H9 (cell line): ENCODE results near the gene ETFA. TPM values are rescaled to one million over a fixed set of nuclear protein-coding genes. Genes with fewer than 3 reads are reported as not detected.

Experiments
- DNase-seq: peaks from one replicate; pipeline ENCODE4 v3.0.0-alpha.2; 2017
- H2AFZ ChIP-seq: one replicate; pipeline ENCODE4 v1.6.1; 2013; ENCODE audit warnings: mild to moderate bottlenecking, low read length, control low read depth, moderate library complexity
- H2AK5ac ChIP-seq: 2 replicates; pipeline ENCODE4 v1.6.1; 2013; ENCODE audit warnings: low read length, control low read depth, mixed read lengths; ENCODE audit not compliant: insufficient read length
- H2BK120ac ChIP-seq: one replicate; pipeline ENCODE4 v1.6.1; 2013; ENCODE audit warnings: low read depth, mild to moderate bottlenecking, low read length, control low read depth, inconsistent platforms; ENCODE audit not compliant: poor library complexity, severe bottlenecking
- H2BK12ac ChIP-seq: 2 replicates; pipeline ENCODE4 v1.6.1; 2013; ENCODE audit warnings: low read length, control low read depth, mixed read lengths, low read depth; ENCODE audit not compliant: insufficient read length
- H2BK15ac ChIP-seq: 2 replicates; pipeline ENCODE4 v1.6.1; 2013; ENCODE audit warnings: low read depth, low read length, control low read depth
- H2BK20ac ChIP-seq: one replicate; pipeline ENCODE4 v1.6.1; 2013; ENCODE audit warnings: low read depth, mild to moderate bottlenecking, low read length, control low read depth, inconsistent platforms; ENCODE audit not compliant: poor library complexity, severe bottlenecking
- H2BK5ac ChIP-seq: 2 replicates; pipeline ENCODE4 v1.6.1; 2013; ENCODE audit warnings: low read length, control low read depth, mixed read lengths; ENCODE audit not compliant: insufficient read length
- H3K14ac ChIP-seq: 2 replicates; pipeline ENCODE4 v1.6.1; 2013; ENCODE audit warnings: low read length, control low read depth; ENCODE audit not compliant: insufficient read depth
- H3K18ac ChIP-seq: 2 replicates; pipeline ENCODE4 v1.6.1; 2013; ENCODE audit warnings: low read depth, mild to moderate bottlenecking, mixed read lengths, low read length, control low read depth; ENCODE audit not compliant: insufficient read length
- H3K23ac ChIP-seq: 2 replicates; pipeline ENCODE4 v1.6.1; 2013; ENCODE audit warnings: low read length, control low read depth, mixed read lengths, low read depth; ENCODE audit not compliant: insufficient read length
- H3K23me2 ChIP-seq: 2 replicates; pipeline ENCODE4 v1.6.1; 2013; ENCODE audit warnings: low read depth, mild to moderate bottlenecking, mixed read lengths, low read length, control low read depth; ENCODE audit not compliant: insufficient read length, poor library complexity, severe bottlenecking
- H3K27ac ChIP-seq: 2 replicates; pipeline ENCODE4 v1.5.1; 2013; ENCODE audit warnings: low read length, control low read depth, mixed read lengths, low read depth; ENCODE audit not compliant: insufficient read length
- H3K27me3 ChIP-seq: 2 replicates; pipeline ENCODE4 v1.6.1; 2013; ENCODE audit warnings: low read length, control low read depth, inconsistent platforms; ENCODE audit not compliant: insufficient read depth
- H3K4ac ChIP-seq: 2 replicates; pipeline ENCODE4 v1.6.1; 2013; ENCODE audit warnings: low read depth, mild to moderate bottlenecking, control low read depth, inconsistent platforms, low read length, moderate library complexity
- H3K4me1 ChIP-seq: 2 replicates; pipeline ENCODE4 v1.6.1; 2013; ENCODE audit warnings: low read length, control low read depth, inconsistent platforms; ENCODE audit not compliant: insufficient read depth
- H3K4me2 ChIP-seq: 2 replicates; pipeline ENCODE4 v1.6.1; 2013; ENCODE audit warnings: low read length, control low read depth, mixed read lengths; ENCODE audit not compliant: insufficient read length, insufficient read depth
- H3K56ac ChIP-seq: 2 replicates; pipeline ENCODE4 v1.6.1; 2013; ENCODE audit warnings: low read depth, mild to moderate bottlenecking, mixed read lengths, low read length, control low read depth; ENCODE audit not compliant: insufficient read length
- H3K79me1 ChIP-seq: 2 replicates; pipeline ENCODE4 v1.6.1; 2013; ENCODE audit warnings: low read depth, mild to moderate bottlenecking, moderate library complexity, low read length, control low read depth, inconsistent platforms; ENCODE audit not compliant: insufficient read depth, poor library complexity, severe bottlenecking
- H3K79me2 ChIP-seq: 2 replicates; pipeline ENCODE4 v1.6.1; 2013; ENCODE audit warnings: low read length, control low read depth, inconsistent platforms; ENCODE audit not compliant: insufficient read depth
- H3K9ac ChIP-seq: 2 replicates; pipeline ENCODE4 v1.6.1; 2013; ENCODE audit warnings: low read length, control low read depth, mixed read lengths; ENCODE audit not compliant: insufficient read length; ENCODE audit errors: extremely low read depth
- H3K9me3 ChIP-seq: one replicate; pipeline ENCODE4 v1.6.1; 2013; ENCODE audit warnings: low read depth, low read length, inconsistent platforms; ENCODE audit not compliant: control insufficient read depth
- H3T11ph ChIP-seq: one replicate; pipeline ENCODE4 v1.6.1; 2013; ENCODE audit warnings: mild to moderate bottlenecking, low read length, control low read depth, inconsistent platforms
- H4K20me1 ChIP-seq: one replicate; pipeline ENCODE4 v1.6.1; 2013; ENCODE audit not compliant: control insufficient read depth, insufficient read length, insufficient read depth
- H4K5ac ChIP-seq: 2 replicates; pipeline ENCODE4 v1.6.1; 2013; ENCODE audit warnings: low read depth, mild to moderate bottlenecking, mixed read lengths, low read length, control low read depth; ENCODE audit not compliant: insufficient read length
- H4K8ac ChIP-seq: replicated peaks from 2 replicates; pipeline ENCODE4 v1.6.1; 2013; ENCODE audit warnings: low read length, control low read depth, mixed read lengths, low read depth; ENCODE audit not compliant: insufficient read length
- H4K91ac ChIP-seq: 2 replicates; pipeline ENCODE4 v1.6.1; 2013; ENCODE audit warnings: low read depth, mild to moderate bottlenecking, moderate library complexity, mixed read lengths, low read length, control low read depth; ENCODE audit not compliant: insufficient read length
- H3K27ac Mint-ChIP-seq, 3 experiments: 2 replicates in 2 of 3; 3 replicates in 1 of 3; pipeline ENCODE4 v1.8.0; 2020 to 2021; ENCODE audit warnings: mixed read lengths in 3 of 3, mild to moderate bottlenecking in 1 of 3, moderate library complexity in 1 of 3
- H3K27me3 Mint-ChIP-seq: 2 replicates; pipeline ENCODE4 v1.8.0; 2021; ENCODE audit warnings: low read depth, mild to moderate bottlenecking, moderate library complexity, mixed read lengths
- H3K36me3 Mint-ChIP-seq, 3 experiments: 2 replicates in 2 of 3; 3 replicates in 1 of 3; pipeline ENCODE4 v1.8.0; 2020 to 2021; ENCODE audit warnings: low read depth in 3 of 3, mixed read lengths in 3 of 3; ENCODE audit not compliant: insufficient read depth in 1 of 3
- H3K4me1 Mint-ChIP-seq, 2 experiments: 2 replicates each; pipeline ENCODE4 v1.8.0; 2020; ENCODE audit warnings: mixed read lengths in 2 of 2
- H3K4me3 Mint-ChIP-seq, 2 experiments: 2 replicates in 1 of 2; 3 replicates in 1 of 2; pipeline ENCODE4 v1.8.0; 2020 to 2021; ENCODE audit warnings: mild to moderate bottlenecking in 2 of 2, mixed read lengths in 2 of 2, moderate library complexity in 1 of 2
- H3K9me3 Mint-ChIP-seq, 2 experiments: 2 replicates in 1 of 2; 3 replicates in 1 of 2; pipeline ENCODE4 v1.8.0; 2020; ENCODE audit warnings: mild to moderate bottlenecking in 2 of 2, mixed read lengths in 2 of 2, moderate library complexity in 1 of 2
- WGBS: extraction: QIAGEN DNeasy Blood & Tissue Kit; methylation state at CpG from one replicate; pipeline ENCODE4 v1.1.7; 2013; ENCODE audit warnings: missing lambda C conversion rate, low lambda C conversion rate, mixed read lengths; ENCODE audit not compliant: insufficient read length; ENCODE audit errors: extremely low coverage; 5-methylcytosine and 5-hydroxymethylcytosine counted together
- total RNA-seq: library from RNA; stranded (reverse); gene quantifications from 2 replicates; pipeline ENCODE4 v1.2.1, GENCODE V29; 2021
- TF ChIP-seq, protein P1 (sequence below): fragments of 200-600 bp; sonication (generic); conservative IDR thresholded peaks from 3 replicates; pipeline ENCODE4 v1.8.0; 2021; ENCODE audit warnings: antibody characterized with exemption, mild to moderate bottlenecking

ETFA gene
- total RNA-seq, 1 experiment from 2014 or later = 109 TPM

DNA sequence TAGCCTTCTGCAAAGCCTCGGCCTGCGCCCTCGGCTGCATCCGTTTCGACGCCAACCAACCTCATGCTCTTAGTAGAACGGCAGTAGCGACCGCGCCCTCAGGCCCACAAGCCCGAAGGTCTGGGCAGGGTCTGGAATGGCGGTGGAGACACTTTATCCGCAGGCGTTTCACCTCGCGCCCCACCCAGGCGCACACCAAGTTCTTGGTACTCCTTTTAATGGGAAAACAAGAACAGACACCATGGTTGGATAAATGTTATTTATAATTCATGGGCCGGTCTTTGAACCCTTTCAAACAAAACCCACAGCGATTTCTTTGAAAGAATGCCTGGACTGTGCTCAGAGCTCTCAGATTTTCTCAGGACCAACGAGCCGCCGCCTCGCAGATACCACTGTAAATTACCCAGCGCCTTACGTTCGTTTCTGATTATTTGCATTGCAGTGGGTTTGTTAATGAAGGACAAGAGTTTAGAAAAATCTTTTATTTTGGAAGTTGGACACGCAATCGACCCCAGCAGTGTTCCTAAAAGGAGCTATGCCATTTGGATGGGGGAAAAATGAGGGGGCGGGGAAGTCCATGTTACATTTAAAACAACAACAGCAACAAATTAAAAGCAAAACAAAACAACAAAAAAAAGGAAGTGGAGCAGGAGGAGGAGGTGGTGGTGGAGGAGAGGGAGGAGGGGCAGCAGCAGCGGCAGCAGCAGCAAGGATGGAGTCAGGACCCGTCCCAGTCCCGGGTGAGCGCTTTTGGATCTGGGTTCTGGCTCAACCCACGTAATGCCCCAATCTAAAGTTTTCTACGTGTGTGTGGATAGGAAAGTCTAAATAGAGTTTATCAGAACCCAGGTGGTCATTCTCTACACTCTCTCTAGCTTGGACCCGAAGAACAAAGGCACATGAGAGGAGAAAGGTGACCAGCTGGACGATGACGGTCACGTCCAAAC is 24.3 kb upstream of the ETFA start:
- H3K27ac ChIP-seq = peak overlapping the region; percentile 14
- H2AFZ ChIP-seq = no peak overlapping the region
- no peaks in the 10 kb centered on the region for H3K79me2 ChIP-seq
- Mint-ChIP-seq H3K9me3 (peaks cover 0 to 23% of the 10 kb centered on the region in 2 experiments; a peak in 3 of 5 replicates), H3K27me3 (peaks cover 86% of the 10 kb centered on the region), H3K36me3 (no peaks in the 10 kb centered on the region; a peak in 1 of 7 replicates), H3K4me3 (peak overlapping the region; percentile 65 to 84), H3K4me1 (peaks cover 28 to 44% of the 10 kb centered on the region in 2 experiments), H3K27ac (peak overlapping the region; percentile 77 to 89 (median 78); a peak in 4 of 7 replicates)
- H3T11ph ChIP-seq = peak overlapping the region; percentile 75
- H4K20me1 ChIP-seq = no peaks in the 10 kb centered on the region
- no peak overlapping the region for H2BK120ac ChIP-seq
- peaks cover 3% of the 10 kb centered on the region; the same call in 1 of the 2 replicates for H3K4me1 ChIP-seq
- H3K18ac ChIP-seq = peak overlapping the region; percentile 84
- H3K14ac ChIP-seq = peak overlapping the region; percentile 82
- peak; percentile 72 for DNase-seq
- H3K4ac ChIP-seq = no peak overlapping the region; the same call in 1 of the 2 replicates
- no peak overlapping the region for H2AK5ac ChIP-seq
- H2BK12ac ChIP-seq = no peak overlapping the region
- H3K23ac ChIP-seq = no peak overlapping the region
- no peak overlapping the region for H2BK20ac ChIP-seq
- TF ChIP-seq, protein P1, sequence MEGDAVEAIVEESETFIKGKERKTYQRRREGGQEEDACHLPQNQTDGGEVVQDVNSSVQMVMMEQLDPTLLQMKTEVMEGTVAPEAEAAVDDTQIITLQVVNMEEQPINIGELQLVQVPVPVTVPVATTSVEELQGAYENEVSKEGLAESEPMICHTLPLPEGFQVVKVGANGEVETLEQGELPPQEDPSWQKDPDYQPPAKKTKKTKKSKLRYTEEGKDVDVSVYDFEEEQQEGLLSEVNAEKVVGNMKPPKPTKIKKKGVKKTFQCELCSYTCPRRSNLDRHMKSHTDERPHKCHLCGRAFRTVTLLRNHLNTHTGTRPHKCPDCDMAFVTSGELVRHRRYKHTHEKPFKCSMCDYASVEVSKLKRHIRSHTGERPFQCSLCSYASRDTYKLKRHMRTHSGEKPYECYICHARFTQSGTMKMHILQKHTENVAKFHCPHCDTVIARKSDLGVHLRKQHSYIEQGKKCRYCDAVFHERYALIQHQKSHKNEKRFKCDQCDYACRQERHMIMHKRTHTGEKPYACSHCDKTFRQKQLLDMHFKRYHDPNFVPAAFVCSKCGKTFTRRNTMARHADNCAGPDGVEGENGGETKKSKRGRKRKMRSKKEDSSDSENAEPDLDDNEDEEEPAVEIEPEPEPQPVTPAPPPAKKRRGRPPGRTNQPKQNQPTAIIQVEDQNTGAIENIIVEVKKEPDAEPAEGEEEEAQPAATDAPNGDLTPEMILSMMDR = no peak
- peaks cover 14% of the 10 kb centered on the region for H3K23me2 ChIP-seq
- peak overlapping the region; percentile 92 for H3K4me2 ChIP-seq
- WGBS = no CpG with 5 or more reads among the region's 39 CpGs
- peak overlapping the region; percentile 68 for H3K9ac ChIP-seq
- no peak overlapping the region for H4K8ac ChIP-seq
- H3K56ac ChIP-seq = no peak overlapping the region
- H2BK5ac ChIP-seq = no peak overlapping the region
- no peak overlapping the region for H2BK15ac ChIP-seq
- no peaks in the 10 kb centered on the region for H3K9me3 ChIP-seq
- H3K27me3 ChIP-seq = peaks cover 39% of the 10 kb centered on the region
- no peaks in the 10 kb centered on the region for H3K79me1 ChIP-seq
- no peak overlapping the region for H4K91ac ChIP-seq
- no peak overlapping the region for H4K5ac ChIP-seq
